ENCODE results near the gene NPAS3.

The NPAS3 gene

GRCh38 chr14:33516898-33517436 is 578.3 kb downstream of the NPAS3 start:
- DNase-seq (ENCODE audit: low spot score): no peak

- DNase-seq (ENCODE audit: low spot score): no peak
Measured at GRCh38 chr14:33521192-33521591, 582.5 kb downstream of the NPAS3 start.

DNA sequence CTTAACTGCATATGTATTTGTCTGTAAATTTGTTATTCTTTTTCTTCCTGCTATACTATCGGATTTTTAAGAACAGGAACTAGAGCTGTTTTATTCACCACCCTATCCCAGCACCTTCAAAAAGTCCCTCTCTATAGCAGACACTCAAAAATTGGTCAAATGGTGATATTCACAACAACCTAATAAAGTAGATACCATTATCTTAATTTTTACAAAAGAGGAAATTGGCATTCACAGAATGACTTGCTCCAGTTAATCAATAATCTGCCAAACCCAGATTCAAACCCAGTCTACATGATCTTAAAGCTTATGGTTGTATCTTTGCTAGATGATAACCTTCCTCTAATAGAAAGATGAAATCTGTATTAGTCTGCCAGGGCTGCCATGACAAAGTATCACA is 585.6 kb downstream of the NPAS3 start:
- no peak for DNase-seq (ENCODE audit: low spot score)

DNA sequence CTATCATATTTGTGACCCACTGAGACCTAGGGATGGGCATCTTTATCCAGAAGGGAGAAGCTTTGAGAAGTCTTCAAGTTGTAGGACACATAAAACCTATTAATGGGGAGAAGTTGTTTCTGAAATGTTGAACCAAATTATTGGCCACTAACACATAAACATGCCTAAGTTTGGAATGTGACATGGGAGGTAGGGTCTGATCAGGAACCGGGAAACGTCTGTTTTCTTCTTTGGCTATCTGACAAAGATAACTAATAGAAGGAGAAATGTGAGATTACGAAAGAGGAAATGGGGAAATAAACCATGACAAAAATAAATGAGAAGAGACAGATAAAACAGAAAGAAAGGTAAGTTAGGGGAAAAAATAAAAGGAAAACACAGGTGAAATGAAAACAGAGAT is 586.9 kb downstream of the NPAS3 start:
- DNase-seq (ENCODE audit: low spot score): no peak

GRCh38 chr14:33527023-33527634 is 588.5 kb downstream of the NPAS3 start:
- DNase-seq (ENCODE audit: low spot score): no peak

GRCh38 chr14:33528655-33529054 is 590.0 kb downstream of the NPAS3 start:
- no peak for DNase-seq (ENCODE audit: low spot score)

DNA sequence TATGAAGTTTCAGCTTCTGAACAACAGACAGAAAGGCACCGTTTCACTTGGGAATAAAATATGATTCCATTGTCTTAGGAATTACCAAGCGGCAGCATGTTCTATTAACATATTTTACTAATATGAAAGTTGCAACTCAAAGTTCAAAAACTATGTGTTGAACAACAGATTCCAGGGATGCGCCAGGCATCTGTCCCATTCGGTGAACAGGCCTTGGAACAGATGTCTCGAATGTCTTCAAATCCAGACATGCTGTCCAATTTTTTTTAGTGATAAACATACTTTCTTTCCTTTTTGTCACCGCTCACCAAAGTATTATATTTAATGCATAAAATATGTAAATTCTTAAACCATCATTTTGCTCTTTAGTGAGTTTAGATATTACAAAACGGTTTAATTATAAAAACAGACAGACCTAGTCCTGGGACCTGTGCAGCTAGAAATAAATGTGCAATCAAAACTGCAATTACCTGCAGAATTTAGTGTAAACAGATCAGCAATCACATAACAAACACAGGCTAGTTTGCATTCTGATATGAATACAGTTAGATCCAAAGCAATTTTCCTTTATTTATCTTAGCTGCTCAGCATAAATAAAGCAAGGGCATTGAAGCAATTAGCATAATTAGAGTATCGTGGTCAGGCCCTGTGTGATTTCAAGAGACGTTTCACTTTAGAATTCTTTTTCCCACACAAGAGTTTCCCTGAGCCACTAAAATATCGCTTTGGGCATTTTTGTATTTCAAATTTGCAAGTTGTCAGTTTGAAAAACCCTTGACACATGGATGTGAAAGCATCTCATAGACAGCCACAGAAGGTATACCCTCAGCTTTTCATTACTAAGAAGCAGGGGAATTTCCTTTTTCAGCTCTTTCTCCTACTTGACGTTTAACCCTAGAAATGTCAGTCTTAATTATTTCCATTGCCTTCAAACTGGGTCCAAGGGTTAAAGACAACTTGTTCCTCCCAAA is 591.4 kb downstream of the NPAS3 start:
- no peak for DNase-seq (ENCODE audit: low spot score)

DNA sequence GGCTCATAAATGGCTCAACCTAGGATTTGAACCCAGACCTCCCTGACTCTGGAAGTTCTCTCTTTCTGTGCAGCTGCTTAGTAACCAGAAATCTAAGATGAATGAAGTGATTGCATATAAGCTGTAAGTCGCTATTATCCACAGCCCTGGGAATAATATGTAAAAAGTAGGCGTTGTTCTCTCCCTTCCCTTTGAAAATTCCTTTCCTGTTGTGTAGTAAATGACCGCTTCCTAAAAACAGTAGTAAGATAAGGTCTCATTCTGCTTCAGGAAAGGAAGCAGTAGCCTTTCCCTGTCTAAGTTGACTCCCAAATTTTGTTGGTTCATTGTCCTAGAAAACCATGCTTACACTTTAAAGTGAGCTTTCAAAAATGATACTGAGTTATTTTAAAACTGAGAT is 593.9 kb downstream of the NPAS3 start:
- DNase-seq (ENCODE audit: low spot score): no peak

DNA sequence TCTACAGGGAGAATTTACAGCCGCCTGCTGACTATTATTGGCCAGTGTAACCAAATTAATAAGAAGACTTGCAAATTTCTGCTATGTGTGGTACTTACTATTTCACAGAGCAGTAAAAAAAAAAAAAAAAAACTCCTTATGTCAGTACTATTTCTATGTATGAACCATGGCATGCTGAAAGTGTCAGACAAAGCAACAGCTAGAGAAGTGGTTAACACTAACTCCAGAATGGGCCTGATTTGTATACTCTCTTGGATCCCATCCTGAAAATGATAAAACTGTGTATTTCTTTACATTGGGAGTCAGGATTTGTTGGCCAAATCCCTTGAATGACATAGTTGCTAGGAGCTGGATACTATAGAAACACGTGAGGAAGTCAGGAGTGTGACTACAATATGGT is 595.4 kb downstream of the NPAS3 start:
- no peak for DNase-seq (ENCODE audit: low spot score)

DNA sequence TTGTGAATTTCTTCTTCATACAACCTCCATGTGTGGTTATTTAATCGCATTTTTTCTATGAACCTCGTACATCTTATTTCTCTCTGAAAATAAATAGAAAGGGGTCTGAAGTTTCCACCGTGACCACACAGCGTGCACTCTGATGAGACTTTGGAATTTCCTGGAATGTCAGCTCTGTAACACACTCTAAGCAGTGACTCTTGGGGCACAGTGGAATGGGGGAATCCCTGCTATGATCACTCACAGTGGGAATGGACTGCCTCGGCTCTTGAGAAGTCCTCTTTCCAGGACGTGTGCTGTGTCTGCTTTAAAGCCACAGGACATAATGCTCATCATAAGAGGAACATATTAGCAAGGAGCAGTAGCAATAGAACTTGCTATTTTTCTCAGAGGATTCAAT is 596.0 kb downstream of the NPAS3 start:
- DNase-seq (ENCODE audit: low spot score): no peak

DNA sequence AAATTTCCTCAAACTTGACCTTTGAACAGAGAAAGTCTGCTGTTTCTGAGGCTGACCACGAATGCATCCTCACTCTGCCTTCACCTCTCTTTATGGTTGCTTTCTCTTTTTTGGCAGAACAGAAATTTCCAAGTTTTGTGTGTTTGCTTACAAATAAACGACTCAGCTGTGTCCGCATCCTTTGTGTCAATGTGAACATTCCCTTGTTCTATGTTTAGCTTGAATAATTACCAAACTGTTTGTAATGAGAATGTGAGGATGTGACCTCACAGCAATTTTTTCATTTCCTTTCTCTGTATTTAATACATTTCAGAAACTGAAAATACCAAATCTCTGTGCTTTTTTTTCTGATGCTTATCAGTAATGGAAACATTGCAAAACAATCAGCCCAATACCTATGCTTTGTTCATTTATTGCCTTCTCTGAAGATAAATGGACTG is 601.3 kb downstream of the NPAS3 start:
- DNase-seq (ENCODE audit: low spot score): no peak

- no peak for DNase-seq (ENCODE audit: low spot score)
Measured at GRCh38 chr14:33541171-33541570, 602.5 kb downstream of the NPAS3 start.

DNA sequence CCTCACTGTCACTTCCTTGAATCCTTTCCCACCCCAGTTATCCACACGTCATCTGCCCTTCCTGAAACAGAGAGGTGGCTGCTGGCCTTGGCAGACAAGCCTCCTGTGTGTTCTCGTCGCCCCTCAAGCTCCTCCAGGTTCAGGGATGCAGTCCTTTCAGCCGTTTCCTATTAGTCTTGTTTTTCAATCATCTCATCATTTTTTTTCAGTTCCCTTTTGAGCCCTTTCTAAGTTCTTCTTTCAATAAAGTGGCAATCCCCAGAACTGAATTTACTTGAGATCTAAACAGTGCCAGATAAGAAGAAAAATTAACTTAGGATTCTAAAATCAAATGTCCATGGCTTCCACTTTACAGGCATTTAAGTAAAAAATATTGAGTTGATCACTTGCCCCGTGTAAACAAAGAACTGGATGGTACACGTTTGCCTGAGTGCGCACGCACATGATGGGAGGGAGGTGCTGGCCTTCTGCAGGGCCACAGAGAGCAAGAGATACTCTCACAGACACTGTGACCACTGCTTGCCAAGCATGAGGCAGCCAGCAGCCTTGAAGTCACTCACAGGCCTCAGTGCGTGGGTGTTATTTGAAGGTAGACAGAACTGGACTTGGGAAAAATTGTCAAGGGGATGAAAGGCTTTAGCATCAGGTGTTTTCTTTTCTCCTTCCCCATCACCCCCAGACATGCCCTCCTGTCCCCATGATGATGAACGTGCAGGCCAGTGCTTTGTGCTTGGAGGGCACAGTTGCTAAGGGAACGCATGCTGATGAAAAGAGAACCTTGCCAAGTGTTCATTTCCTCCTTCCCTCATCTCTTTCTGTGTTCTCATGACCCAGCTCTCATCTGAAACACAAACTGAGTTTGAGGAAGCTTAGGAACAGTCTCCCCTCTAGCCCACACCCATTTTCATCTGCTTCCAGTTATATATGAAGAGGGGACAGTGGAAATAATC is 603.9 kb downstream of the NPAS3 start:
- DNase-seq (ENCODE audit: low spot score): no peak

DNA sequence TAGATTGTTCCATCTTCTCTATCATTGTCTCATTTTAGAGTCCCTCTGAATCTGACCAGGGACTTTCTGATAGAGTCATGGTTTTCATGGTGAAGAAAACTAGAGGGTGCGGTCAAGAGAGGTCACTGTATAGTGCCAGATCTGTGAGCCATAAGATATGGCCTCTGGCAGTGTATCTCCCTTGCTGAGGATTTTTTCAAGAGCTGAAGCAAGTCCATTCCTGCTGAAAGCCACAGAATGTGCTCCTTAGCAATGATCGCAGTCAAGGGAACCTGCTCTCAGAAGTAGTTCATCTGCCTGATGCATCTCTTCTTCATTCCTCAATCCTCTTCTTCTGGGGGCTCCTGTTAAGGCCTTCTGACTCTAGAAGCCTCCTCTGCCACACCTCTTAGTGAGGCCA is 607.0 kb downstream of the NPAS3 start:
- DNase-seq (ENCODE audit: low spot score): no peak

DNA sequence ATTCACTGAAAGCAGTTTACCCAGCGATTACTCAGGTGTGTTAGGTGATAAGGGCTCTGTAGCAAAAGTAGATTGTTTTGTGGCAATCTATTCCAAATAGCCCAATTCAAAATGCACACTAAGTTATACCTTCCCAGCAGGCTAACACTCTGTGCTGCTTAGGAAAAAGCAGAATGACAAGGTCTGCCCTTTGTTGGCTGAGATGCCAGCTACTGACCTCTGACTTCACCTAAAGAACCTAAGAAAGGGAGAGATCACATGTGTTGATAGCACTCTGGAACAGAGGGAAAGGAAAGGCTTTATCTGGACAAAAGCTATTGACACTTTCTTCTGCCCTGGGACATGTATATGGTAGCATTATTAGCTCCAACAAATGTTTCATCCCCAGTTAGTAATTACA is 609.9 kb downstream of the NPAS3 start:
- no peak for DNase-seq (ENCODE audit: low spot score)

DNA sequence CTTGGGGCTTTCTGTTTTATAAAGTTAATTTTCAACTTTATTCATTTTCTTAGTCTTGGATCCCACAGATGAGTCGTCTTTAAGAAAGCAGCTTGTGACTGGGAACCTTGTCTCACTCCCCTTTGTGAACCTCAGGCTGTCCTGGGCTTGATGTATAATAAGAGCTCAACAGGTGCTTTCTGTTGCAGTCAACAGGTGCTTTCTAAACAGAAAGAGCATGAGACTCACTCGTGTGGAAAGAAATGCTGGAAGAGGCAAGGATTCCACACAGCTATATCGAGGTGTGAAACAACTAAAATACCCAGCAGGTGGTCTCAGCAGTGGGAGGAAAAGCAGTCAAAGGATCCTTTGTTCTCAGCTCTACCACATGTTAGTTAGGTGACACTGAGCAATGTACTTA is 613.3 kb downstream of the NPAS3 start:
- DNase-seq (ENCODE audit: low spot score): no peak

DNA sequence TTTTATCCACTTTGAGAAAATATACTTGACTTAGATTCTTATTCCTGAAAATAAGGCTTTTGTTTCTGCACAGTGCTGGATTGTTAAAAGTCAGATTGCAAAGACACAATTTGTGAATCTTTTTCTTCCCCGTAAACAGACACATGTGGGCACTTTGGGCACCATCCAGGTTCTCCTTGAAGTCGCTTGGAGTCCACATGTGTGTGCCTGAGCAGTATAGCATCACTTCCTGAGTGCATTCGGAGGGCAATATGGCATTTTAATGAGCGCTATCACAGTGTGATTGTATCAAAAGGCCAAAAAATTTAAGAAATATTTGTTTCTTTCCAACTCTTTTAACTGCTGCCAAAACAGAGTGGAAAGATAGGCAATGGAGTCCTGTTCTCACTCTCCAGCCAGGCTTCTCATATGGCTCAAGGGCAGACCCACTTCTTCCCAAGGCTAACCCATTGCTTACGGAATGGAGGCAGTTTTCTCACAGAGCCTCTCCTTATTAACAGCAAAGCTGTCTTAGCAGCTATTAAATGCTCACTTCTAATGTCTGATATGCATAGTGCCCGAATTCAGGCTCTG is 615.1 kb downstream of the NPAS3 start:
- DNase-seq (ENCODE audit: low spot score): no peak

- DNase-seq (ENCODE audit: low spot score): no peak
Measured at GRCh38 chr14:33554988-33555387, 616.3 kb downstream of the NPAS3 start.

- DNase-seq (ENCODE audit: low spot score): no peak
Measured at GRCh38 chr14:33555710-33556350, 617.2 kb downstream of the NPAS3 start.

DNA sequence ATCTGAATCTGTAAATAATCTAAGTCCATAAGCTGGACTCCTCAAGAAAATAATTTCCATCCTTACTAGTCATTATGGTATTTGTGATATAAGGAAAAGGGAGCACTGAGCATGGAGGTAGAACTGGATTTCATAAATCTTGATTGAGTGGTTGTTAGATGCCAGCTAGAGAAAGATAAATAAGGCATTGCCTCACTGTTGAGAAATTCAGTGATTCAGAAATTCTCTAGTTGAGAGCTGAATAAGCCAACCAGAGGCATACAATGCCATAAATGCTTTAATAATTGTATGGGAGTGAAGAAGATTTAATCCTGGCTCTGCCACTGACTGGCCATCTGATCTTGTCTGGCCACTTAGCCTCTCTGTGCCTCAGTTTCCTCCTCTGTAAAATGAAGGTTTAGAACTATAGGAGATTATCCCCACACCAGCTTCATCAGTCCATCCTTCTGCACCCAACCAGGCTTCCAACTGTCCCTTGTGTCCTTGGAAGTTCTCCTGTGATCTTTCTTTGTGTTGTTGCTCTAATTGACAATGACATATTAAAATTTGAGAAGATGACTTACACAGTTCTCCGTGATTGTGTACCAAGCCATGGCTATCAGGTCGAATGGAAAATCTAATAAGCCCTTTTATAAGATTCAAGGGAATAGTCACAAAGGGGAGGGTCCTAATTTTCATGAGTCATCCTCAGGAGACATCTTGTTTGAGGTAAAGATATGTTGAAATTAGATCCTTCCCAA is 617.9 kb downstream of the NPAS3 start:
- DNase-seq (ENCODE audit: low spot score): no peak

Data from LoVo (cell line).